SU-DHL-6 (cell line): Measurements from ENCODE around the gene SLC17A9.

Source experiments
- EZH2phosphoT487 ChIP-seq: fragments of 200-600 bp; sonication (generic), shearing (Covaris generic); conservative IDR thresholded peaks from 2 replicates; pipeline ENCODE4 v1.6.1; 2018; ENCODE audit warnings: mild to moderate bottlenecking, antibody characterized with exemption, low read length, moderate library complexity, mixed read lengths
- TF ChIP-seq, protein P1 (sequence below): fragments of 200-600 bp; sonication (generic); IDR thresholded peaks from one replicate; pipeline ENCODE4 v1.5.1; 2017; ENCODE audit warnings: antibody characterized with exemption, mild to moderate bottlenecking, low read length, moderate library complexity; ENCODE audit not compliant: insufficient read depth, poor library complexity, severe bottlenecking

DNA sequence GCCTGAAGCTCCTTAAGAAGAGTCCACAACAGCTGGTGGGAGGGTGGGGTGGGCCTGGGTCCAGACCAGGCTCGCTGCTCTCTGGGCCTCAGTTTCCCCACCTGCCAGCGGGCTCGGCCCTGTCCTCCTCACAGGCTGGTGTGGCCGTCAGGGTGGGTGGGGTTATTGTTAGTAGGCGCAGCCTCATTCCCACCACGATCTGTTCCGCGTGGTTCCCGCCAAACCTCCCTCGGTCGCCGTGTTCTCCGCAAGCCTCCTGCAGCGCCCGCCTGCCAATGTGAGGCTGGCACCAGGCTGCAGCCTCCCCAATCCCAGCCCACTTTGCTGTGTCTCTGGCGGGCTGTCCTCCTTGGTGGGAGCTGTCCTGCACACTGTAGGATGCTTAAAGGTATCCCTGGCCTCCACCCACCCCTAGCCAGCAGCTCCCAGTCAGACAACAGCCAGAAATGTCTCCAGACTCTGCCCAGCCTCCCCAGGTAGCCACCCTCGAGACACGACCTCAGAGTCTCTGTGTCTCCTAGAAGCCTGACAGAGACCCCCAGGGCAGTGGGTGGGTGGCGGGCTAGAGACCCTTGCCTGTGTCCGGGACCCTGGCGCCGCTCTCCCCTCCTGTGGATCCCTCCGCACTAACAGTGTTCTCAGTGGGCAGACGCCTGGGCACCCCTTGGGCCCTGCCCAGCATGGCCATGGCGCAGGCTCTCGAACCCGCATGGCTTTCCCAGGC, 15.3 kb downstream of the SLC17A9 start:
- no peak for TF ChIP-seq EZH2phosphoT487
- TF ChIP-seq, protein P1, sequence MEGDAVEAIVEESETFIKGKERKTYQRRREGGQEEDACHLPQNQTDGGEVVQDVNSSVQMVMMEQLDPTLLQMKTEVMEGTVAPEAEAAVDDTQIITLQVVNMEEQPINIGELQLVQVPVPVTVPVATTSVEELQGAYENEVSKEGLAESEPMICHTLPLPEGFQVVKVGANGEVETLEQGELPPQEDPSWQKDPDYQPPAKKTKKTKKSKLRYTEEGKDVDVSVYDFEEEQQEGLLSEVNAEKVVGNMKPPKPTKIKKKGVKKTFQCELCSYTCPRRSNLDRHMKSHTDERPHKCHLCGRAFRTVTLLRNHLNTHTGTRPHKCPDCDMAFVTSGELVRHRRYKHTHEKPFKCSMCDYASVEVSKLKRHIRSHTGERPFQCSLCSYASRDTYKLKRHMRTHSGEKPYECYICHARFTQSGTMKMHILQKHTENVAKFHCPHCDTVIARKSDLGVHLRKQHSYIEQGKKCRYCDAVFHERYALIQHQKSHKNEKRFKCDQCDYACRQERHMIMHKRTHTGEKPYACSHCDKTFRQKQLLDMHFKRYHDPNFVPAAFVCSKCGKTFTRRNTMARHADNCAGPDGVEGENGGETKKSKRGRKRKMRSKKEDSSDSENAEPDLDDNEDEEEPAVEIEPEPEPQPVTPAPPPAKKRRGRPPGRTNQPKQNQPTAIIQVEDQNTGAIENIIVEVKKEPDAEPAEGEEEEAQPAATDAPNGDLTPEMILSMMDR, result no peak
